Vagina (tissue), 2 donors: Measurements from ENCODE around the gene CD6.

Source experiments
- POLR2A ChIP-seq, 2 donors: fragments of 450-650 bp; IDR thresholded peaks; one replicate each; pipeline ENCODE4 v1.6.1; 2017; ENCODE audit warnings: antibody characterized with exemption in 2 of 2, mild to moderate bottlenecking in 2 of 2, moderate library complexity in 2 of 2
- TF ChIP-seq, protein P1 (sequence below), 3 experiments: fragments of 450-650 bp in 2 of 3; fragments of 200-600 bp in 1 of 3; sonication (generic) in 1 of 3; IDR thresholded peaks; one replicate each; pipeline ENCODE4 v1.5.1; 2017 to 2019; ENCODE audit warnings: antibody characterized with exemption in 3 of 3, mild to moderate bottlenecking in 2 of 3, moderate library complexity in 2 of 3

DNA sequence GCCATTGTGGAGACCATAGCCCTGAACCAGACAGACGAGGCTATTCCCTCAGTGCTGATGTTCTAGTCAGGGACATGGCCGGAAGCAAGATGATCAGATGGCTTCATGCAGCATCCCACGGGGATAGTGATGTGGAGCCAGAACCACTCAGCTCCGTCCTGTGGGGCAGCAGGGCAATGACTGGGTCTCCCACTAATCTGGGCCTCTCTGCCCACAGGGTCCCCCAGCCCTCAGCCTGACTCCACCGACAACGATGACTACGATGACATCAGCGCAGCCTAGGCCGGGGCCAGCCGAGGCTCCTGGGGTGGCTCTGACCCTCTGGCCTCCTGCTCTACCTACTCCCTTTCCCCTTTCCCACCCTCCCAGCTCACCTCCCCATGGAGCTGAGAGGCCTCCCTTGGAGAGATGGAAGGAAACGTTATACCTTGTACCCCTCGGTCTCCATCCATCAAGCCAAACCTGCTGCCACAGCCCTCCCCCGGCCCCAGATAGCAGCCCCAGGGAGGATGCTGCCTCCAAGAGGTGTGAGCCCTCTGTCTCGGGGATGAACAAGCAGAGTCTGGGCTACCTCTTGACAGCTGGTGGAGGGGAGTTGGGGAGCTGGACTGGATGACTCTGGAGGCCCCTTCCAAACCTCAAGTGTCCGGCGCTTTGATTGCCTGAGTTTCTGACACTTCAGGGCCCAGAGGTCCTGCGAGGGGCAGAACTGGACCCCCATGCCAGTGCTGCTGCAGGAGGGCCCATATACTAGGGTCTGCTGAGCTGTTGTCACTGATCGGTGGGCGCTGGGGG is 47.8 kb downstream of the CD6 start:
- TF ChIP-seq, protein P1, sequence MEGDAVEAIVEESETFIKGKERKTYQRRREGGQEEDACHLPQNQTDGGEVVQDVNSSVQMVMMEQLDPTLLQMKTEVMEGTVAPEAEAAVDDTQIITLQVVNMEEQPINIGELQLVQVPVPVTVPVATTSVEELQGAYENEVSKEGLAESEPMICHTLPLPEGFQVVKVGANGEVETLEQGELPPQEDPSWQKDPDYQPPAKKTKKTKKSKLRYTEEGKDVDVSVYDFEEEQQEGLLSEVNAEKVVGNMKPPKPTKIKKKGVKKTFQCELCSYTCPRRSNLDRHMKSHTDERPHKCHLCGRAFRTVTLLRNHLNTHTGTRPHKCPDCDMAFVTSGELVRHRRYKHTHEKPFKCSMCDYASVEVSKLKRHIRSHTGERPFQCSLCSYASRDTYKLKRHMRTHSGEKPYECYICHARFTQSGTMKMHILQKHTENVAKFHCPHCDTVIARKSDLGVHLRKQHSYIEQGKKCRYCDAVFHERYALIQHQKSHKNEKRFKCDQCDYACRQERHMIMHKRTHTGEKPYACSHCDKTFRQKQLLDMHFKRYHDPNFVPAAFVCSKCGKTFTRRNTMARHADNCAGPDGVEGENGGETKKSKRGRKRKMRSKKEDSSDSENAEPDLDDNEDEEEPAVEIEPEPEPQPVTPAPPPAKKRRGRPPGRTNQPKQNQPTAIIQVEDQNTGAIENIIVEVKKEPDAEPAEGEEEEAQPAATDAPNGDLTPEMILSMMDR (IDR thresholded peaks at IDR 0.05), result no peak
- no peak for TF ChIP-seq POLR2A (IDR thresholded peaks at IDR 0.05)
